HepG2 (cell line): ENCODE measurements around the gene NUDT22. TPM values are rescaled to one million over a fixed set of nuclear protein-coding genes. Genes with fewer than 3 reads are reported as not detected.
A peak's percentile ranks its signal among the peaks of the same experiment; 100 is the strongest.

Experiments
- BRCA1 ChIP-seq: sonication (generic); formaldehyde crosslinking; IDR thresholded peaks from 2 replicates; pipeline ENCODE4 v1.4.0; 2020; ENCODE audit warnings: missing genetic modification reagents
- KLF15 ChIP-seq: sonication (generic); formaldehyde crosslinking; IDR thresholded peaks from 2 replicates; pipeline ENCODE4 v1.8.1; 2023; ENCODE audit warnings: borderline replicate concordance, mild to moderate bottlenecking, inconsistent platforms, missing genetic modification reagents, mixed read lengths
- NFATC3 ChIP-seq: sonication (generic); formaldehyde crosslinking; IDR thresholded peaks from 2 replicates; pipeline ENCODE4 v1.5.1; 2020; ENCODE audit warnings: mild to moderate bottlenecking, missing genetic modification reagents
- PHB2 ChIP-seq: fragments of 450-650 bp; IDR thresholded peaks from 2 replicates; pipeline ENCODE4 v1.6.1; 2018; ENCODE audit not compliant: partially characterized antibody
- PLRG1 ChIP-seq: fragments of 450-650 bp; conservative IDR thresholded peaks from 2 replicates; pipeline ENCODE4 v1.6.1; 2016
- PRMT3 ChIP-seq: sonication (generic); formaldehyde crosslinking; IDR thresholded peaks from 2 replicates; pipeline ENCODE4 v1.8.1; 2022; ENCODE audit warnings: low read depth, mild to moderate bottlenecking, moderate library complexity, missing genetic modification reagents, borderline replicate concordance
- REPIN1 ChIP-seq: sonication (generic); formaldehyde crosslinking; IDR thresholded peaks from 2 replicates; pipeline ENCODE4 v1.8.0; 2022; ENCODE audit warnings: missing genetic modification reagents, low read depth, mild to moderate bottlenecking, borderline replicate concordance
- RFX3 ChIP-seq: IDR thresholded peaks from 2 replicates; pipeline ENCODE4 v1.6.1; 2016; ENCODE audit warnings: missing biosample characterization, missing genetic modification reagents
- SMAD3 ChIP-seq: sonication (generic); formaldehyde crosslinking; IDR thresholded peaks from 2 replicates; pipeline ENCODE4 v1.4.0; 2020; ENCODE audit warnings: missing genetic modification reagents
- SMYD3 ChIP-seq: sonication (generic); formaldehyde crosslinking; IDR thresholded peaks from 2 replicates; pipeline ENCODE4 v1.8.1; 2023; ENCODE audit warnings: mild to moderate bottlenecking, missing genetic modification reagents
- ZNF235 ChIP-seq: sonication (generic); formaldehyde crosslinking; IDR thresholded peaks from 2 replicates; pipeline ENCODE4 v1.8.1; 2023; ENCODE audit warnings: mild to moderate bottlenecking, missing genetic modification reagents, borderline replicate concordance
- ZNF460 ChIP-seq: sonication (generic); formaldehyde crosslinking; IDR thresholded peaks from 2 replicates; pipeline ENCODE4 v1.5.1; 2020; ENCODE audit warnings: missing genetic modification reagents, mild to moderate bottlenecking, borderline replicate concordance
- ZNF510 ChIP-seq: sonication (generic); formaldehyde crosslinking; IDR thresholded peaks from 2 replicates; pipeline ENCODE4 v1.4.0; 2020; ENCODE audit warnings: low read depth, mild to moderate bottlenecking, missing genetic modification reagents
- ZNF607 ChIP-seq: sonication (generic); formaldehyde crosslinking; IDR thresholded peaks from 2 replicates; pipeline ENCODE4 v1.5.1; 2020; ENCODE audit warnings: missing genetic modification reagents, mild to moderate bottlenecking, borderline replicate concordance
- ZSCAN22 ChIP-seq: sonication (generic); formaldehyde crosslinking; IDR thresholded peaks from 2 replicates; pipeline ENCODE4 v1.4.0; 2020; ENCODE audit warnings: mild to moderate bottlenecking, missing genetic modification reagents
- ZSCAN31 ChIP-seq: sonication (generic); formaldehyde crosslinking; IDR thresholded peaks from 2 replicates; pipeline ENCODE4 v1.5.0; 2020; ENCODE audit warnings: low read depth, mild to moderate bottlenecking, missing genetic modification reagents
- ZSCAN9 ChIP-seq: IDR thresholded peaks from 2 replicates; pipeline ENCODE4 v1.6.1; 2016; ENCODE audit warnings: borderline replicate concordance
- polyA plus RNA-seq, 8 experiments: library from polyadenylated mRNA; depleted of rRNA in 3 of 8; stranded (reverse) in 7 of 8; unstranded in 1 of 8; fragments of >200 nt; fragmentation: Illumina TruSeq in 4 of 8; extraction: Trizol in 4 of 8; gene quantifications; 2 replicates each; pipeline versions ENCODE4 v1.2.1 to v1.2.3, GENCODE V29; 2011 to 2016; ENCODE audit warnings: low read depth in 4 of 8, missing spikeins in 1 of 8, mixed read lengths in 1 of 8; ENCODE audit not compliant: insufficient read depth in 1 of 8
- total RNA-seq, 5 experiments: library from RNA; depleted of rRNA; stranded (reverse); fragments of >200 nt; fragmentation: Illumina TruSeq; extraction: Trizol; gene quantifications; 2 replicates each; pipeline ENCODE4 v1.2.3, GENCODE V29; 2016; ENCODE audit warnings: low read depth in 1 of 5
- TF ChIP-seq, protein P1 (sequence below), 2 experiments: sonication (generic) in 1 of 2; formaldehyde crosslinking in 1 of 2; IDR thresholded peaks; 2 replicates each; pipeline versions ENCODE4 v1.4.0 to v1.6.1; 2018 to 2020; ENCODE audit warnings: missing genetic modification reagents in 2 of 2, borderline replicate concordance in 1 of 2, low read depth in 1 of 2, mild to moderate bottlenecking in 1 of 2, missing biosample characterization in 1 of 2
- TF ChIP-seq, protein P2 (sequence below): IDR thresholded peaks from 2 replicates; pipeline ENCODE4 v1.6.1; 2016; ENCODE audit warnings: missing compliant biosample characterization, missing genetic modification reagents, borderline replicate concordance
- TF ChIP-seq, protein P3 (sequence below): sonication (generic); formaldehyde crosslinking; IDR thresholded peaks from 2 replicates; pipeline ENCODE4 v1.9.0; 2021; ENCODE audit warnings: missing genetic modification reagents, mild to moderate bottlenecking, borderline replicate concordance
- TF ChIP-seq, protein P4 (sequence below): sonication (generic); formaldehyde crosslinking; IDR thresholded peaks from 2 replicates; pipeline ENCODE4 v1.4.0; 2020; ENCODE audit warnings: mild to moderate bottlenecking, missing genetic modification reagents

Gene NUDT22
- total and polyA plus RNA-seq, 2 of the 13 experiments (the other 11 are each of a cell fraction or from before 2014, with no cell fraction given): 33.5 to 39.8 TPM

DNA sequence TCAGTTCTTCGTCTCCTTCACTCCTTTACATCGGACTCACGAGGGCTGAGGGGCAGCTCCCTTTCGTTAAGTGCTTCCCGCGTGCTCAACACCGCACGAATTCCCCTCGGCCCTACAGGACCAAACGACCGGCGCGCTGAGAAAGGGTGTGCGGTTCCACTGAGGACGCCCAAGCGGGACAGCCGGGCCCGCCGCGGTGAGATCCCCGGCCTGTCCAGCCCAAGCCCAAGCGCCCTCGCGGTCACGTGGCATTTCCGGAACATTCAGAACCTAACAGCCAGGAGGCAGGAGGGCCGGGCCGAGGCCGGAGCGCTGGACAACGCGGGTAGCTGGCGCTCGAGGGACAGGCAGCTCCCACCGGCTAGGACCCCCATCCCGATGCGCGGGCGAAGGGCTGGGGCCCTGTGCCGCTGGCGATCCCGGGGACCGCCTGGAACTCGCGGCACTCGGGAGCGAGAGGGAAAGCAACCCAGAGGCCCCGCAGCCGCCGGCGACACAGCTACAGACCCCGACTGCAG is 40.8 kb upstream of the NUDT22 start (continued):
- TF ChIP-seq, protein P1, sequence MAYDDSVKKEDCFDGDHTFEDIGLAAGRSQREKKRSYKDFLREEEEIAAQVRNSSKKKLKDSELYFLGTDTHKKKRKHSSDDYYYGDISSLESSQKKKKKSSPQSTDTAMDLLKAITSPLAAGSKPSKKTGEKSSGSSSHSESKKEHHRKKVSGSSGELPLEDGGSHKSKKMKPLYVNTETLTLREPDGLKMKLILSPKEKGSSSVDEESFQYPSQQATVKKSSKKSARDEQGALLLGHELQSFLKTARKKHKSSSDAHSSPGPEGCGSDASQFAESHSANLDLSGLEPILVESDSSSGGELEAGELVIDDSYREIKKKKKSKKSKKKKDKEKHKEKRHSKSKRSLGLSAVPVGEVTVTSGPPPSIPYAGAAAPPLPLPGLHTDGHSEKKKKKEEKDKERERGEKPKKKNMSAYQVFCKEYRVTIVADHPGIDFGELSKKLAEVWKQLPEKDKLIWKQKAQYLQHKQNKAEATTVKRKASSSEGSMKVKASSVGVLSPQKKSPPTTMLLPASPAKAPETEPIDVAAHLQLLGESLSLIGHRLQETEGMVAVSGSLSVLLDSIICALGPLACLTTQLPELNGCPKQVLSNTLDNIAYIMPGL (CRISPR knock-in tag; IDR thresholded peaks at IDR 0.05; ENCODE audit: borderline replicate concordance in 1 of 2, low read depth in 1 of 2): peak; percentile 31 to 83; a peak in 3 of 4 replicates
- TF ChIP-seq ZSCAN9 (CRISPR knock-in tag) (peak; percentile 87; the same call in 1 of the 2 replicates), ZNF607 (CRISPR knock-in tag) (peak; percentile 94), ZNF510 (CRISPR knock-in tag) (peak; percentile 93; the same call in 1 of the 2 replicates), ZNF460 (CRISPR knock-in tag) (no peak), REPIN1 (CRISPR knock-in tag) (peak; percentile 92), ZNF235 (CRISPR knock-in tag) (peak; percentile 80; the same call in 1 of the 2 replicates), PLRG1 (no peak), PHB2 (no peak), SMAD3 (CRISPR knock-in tag) (no peak), BRCA1 (CRISPR knock-in tag) (no peak), ZSCAN31 (CRISPR knock-in tag) (peak; percentile 97), ZSCAN22 (CRISPR knock-in tag) (peak; percentile 85), NFATC3 (CRISPR knock-in tag) (peak; percentile 100), PRMT3 (CRISPR knock-in tag) (no peak), SMYD3 (CRISPR knock-in tag) (peak; percentile 94), KLF15 (CRISPR knock-in tag) (peak; percentile 95), RFX3 (CRISPR knock-in tag) (no peak)
- TF ChIP-seq, protein P2, sequence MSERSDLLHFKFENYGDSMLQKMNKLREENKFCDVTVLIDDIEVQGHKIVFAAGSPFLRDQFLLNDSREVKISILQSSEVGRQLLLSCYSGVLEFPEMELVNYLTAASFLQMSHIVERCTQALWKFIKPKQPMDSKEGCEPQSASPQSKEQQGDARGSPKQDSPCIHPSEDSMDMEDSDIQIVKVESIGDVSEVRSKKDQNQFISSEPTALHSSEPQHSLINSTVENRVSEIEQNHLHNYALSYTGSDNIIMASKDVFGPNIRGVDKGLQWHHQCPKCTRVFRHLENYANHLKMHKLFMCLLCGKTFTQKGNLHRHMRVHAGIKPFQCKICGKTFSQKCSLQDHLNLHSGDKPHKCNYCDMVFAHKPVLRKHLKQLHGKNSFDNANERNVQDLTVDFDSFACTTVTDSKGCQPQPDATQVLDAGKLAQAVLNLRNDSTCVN (CRISPR knock-in tag): no peak; the same call in 1 of the 2 replicates
- TF ChIP-seq, protein P3, sequence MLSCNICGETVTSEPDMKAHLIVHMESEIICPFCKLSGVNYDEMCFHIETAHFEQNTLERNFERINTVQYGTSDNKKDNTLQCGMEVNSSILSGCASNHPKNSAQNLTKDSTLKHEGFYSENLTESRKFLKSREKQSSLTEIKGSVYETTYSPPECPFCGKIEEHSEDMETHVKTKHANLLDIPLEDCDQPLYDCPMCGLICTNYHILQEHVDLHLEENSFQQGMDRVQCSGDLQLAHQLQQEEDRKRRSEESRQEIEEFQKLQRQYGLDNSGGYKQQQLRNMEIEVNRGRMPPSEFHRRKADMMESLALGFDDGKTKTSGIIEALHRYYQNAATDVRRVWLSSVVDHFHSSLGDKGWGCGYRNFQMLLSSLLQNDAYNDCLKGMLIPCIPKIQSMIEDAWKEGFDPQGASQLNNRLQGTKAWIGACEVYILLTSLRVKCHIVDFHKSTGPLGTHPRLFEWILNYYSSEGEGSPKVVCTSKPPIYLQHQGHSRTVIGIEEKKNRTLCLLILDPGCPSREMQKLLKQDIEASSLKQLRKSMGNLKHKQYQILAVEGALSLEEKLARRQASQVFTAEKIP (CRISPR knock-in tag): no peak
- TF ChIP-seq, protein P4, sequence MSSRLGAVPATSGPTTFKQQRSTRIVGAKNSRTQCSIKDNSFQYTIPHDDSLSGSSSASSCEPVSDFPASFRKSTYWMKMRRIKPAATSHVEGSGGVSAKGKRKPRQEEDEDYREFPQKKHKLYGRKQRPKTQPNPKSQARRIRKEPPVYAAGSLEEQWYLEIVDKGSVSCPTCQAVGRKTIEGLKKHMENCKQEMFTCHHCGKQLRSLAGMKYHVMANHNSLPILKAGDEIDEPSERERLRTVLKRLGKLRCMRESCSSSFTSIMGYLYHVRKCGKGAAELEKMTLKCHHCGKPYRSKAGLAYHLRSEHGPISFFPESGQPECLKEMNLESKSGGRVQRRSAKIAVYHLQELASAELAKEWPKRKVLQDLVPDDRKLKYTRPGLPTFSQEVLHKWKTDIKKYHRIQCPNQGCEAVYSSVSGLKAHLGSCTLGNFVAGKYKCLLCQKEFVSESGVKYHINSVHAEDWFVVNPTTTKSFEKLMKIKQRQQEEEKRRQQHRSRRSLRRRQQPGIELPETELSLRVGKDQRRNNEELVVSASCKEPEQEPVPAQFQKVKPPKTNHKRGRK (CRISPR knock-in tag): peak; percentile 65; the same call in 1 of the 2 replicates
